ENCODE data around the gene ABL1.

The ABL1 gene

DNA sequence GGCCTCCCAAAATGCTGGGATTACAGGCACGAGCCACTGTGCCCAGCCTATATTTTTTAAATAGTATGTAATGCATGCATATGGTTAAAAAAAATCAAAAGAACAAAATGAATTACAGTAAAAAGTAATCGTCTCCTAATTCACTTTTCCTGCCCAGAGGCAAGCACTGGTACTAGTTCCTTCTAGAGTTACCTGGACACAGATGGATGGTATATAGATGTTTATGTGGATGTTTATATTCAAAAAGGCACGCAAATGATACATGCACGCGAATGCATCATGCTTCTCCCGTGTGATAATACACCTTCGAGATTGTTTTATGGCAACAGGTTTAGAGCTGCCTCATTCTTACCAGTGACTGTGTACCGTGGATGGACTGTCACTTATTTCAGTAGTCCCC is 21.4 kb downstream of the ABL1 start:
- TF ChIP-seq, protein P1, sequence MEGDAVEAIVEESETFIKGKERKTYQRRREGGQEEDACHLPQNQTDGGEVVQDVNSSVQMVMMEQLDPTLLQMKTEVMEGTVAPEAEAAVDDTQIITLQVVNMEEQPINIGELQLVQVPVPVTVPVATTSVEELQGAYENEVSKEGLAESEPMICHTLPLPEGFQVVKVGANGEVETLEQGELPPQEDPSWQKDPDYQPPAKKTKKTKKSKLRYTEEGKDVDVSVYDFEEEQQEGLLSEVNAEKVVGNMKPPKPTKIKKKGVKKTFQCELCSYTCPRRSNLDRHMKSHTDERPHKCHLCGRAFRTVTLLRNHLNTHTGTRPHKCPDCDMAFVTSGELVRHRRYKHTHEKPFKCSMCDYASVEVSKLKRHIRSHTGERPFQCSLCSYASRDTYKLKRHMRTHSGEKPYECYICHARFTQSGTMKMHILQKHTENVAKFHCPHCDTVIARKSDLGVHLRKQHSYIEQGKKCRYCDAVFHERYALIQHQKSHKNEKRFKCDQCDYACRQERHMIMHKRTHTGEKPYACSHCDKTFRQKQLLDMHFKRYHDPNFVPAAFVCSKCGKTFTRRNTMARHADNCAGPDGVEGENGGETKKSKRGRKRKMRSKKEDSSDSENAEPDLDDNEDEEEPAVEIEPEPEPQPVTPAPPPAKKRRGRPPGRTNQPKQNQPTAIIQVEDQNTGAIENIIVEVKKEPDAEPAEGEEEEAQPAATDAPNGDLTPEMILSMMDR (IDR thresholded peaks at IDR 0.05; ENCODE audit: low read depth, low read length, missing control alignments), result no peak

GRCh38 chr9:130857864-130858738 is 23.0 kb downstream of the ABL1 start:
- TF ChIP-seq, protein P1 (IDR thresholded peaks at IDR 0.05; ENCODE audit: low read depth, low read length, missing control alignments), result no peak
- DNase-seq (ENCODE audit: low read depth), result no peak
- no peak overlapping the region for H3K4me3 ChIP-seq (ENCODE audit: low read depth, low read length)

More for the DNA sequence above, 21.4 kb downstream of the ABL1 start:
- H3K4me3 ChIP-seq (ENCODE audit: low read depth, low read length), result no peak overlapping the region
- no peak for DNase-seq (ENCODE audit: low read depth)

GRCh38 chr9:130858739-130859705 is 24.0 kb downstream of the ABL1 start:
- TF ChIP-seq, protein P1 (IDR thresholded peaks at IDR 0.05; ENCODE audit: low read depth, low read length, missing control alignments), result no peak
- no peak overlapping the region for H3K4me3 ChIP-seq (ENCODE audit: low read depth, low read length)
- no peak for DNase-seq (ENCODE audit: low read depth)

DNA sequence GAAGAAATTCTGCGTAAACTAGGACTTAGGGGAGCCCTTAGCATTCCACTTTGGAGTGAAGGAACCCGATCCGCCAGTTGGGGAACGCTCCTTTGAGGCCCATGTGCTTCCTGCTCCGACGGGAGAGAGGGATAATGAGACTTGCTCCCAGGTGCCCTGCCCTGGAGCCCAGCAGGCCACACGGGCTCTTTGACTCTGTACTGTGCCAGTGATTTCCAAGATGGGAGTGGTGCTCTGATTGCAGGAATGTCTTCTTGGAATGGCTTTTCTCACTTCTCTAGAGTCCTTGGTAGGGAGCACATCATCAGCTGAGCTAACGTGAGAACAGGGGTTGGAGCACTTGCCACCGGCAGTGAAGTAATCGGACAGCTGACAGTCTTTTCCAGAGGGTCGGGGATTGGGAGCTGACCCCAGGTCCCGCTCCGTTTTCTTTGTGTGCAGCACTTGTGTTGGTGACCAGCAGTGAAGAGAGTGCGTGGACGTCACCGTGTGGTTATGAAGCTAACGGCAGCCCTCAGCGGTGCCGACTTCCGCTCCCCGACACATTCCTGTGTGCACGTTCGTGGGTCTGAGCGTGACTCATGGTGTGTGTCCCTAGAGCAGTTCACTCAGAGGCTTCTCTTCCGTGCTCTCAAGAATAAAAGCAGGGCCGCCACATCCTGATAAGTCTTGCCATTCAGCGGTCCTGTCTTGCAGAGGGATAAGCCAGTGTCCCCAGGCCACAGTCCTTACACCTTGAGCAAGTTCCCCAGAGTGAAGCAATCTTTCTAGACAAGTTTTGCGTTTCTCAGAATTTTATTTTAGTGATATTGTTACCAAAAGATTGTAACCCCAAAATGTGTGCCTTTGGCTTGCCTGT is 25.6 kb downstream of the ABL1 start:
- no peak for DNase-seq (ENCODE audit: low read depth)
- no peak overlapping the region for H3K4me3 ChIP-seq (ENCODE audit: low read depth, low read length)
- TF ChIP-seq, protein P1 (IDR thresholded peaks at IDR 0.05; ENCODE audit: low read depth, low read length, missing control alignments), result no peak

DNA sequence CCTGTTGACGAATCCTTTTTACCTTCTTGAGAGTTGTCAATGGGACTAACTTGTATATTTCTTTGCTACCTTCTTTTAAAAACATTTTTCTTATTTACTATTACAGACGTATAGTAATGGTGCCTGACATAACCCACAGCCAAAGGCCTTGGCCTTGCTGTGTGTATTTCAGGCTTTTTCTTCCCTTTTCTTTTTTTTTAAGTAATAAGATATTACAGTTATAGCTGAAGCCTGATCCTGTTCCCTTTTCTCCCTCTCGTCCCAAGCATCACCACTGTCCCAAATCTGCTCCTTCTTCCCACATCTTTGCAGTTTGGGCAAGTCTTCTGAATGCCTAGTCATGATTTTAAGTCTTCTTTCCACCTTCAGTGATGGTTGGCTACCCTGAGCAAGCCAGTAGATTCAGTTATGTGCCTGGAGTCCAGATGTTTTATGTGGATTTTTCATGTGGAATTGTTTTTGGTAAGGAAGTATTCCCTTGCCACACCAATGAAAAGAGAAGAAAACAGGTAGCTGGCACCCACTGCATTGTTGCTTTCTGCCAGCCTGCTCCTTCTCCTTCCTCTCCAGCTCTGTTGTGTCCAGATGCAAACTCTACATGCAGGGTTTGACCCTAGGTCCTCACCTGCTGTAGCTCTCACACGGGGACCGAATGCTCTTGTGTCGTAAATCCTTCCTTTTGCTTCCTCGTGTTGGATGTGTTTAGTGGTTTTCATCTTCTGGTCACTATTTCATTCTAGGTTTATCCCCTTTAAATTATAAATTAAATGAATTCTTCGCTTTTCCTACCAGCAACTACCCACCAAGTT is 26.5 kb downstream of the ABL1 start:
- TF ChIP-seq, protein P1 (IDR thresholded peaks at IDR 0.05; ENCODE audit: low read depth, low read length, missing control alignments), result no peak
- DNase-seq (ENCODE audit: low read depth), result no peak
- H3K4me3 ChIP-seq (ENCODE audit: low read depth, low read length), result no peak overlapping the region

All from GM12864 (cell line).